ENCODE data around the gene CAP1. TPM values are rescaled to one million over a fixed set of nuclear protein-coding genes. Genes with fewer than 3 reads are reported as not detected.

CAP1 gene
- total and polyA plus RNA-seq, 2 of the 13 experiments (the other 11 are each of a cell fraction or from before 2014, with no cell fraction given), result 174 to 195 TPM

- TF ChIP-seq MIER3 (CRISPR knock-in tag; IDR thresholded peaks at IDR 0.05; ENCODE audit: borderline replicate concordance) (0 out of 2 replicates have a peak, but pooled peaks have one; percentile 26), IKZF1 (IDR thresholded peaks at IDR 0.05) (no peak)
These were observed 18.9 kb downstream of the CAP1 start (continued) for GRCh38 chr1:40059338-40059959.

- ChIA-PET POLR2A (no interaction called here), CTCF (ENCODE audit: low intra/inter-chr PET ratio, low total read pairs) (no interaction called here)
- Histone ChIP-seq H3K9me3 (ENCODE audit: low read length) (no peaks in the 10 kb centered on the region), H3K4me3 (replicated peaks in 1 of 3; ENCODE audit: insufficient read depth in 1 of 3, low read depth in 2 of 3, low read length in 3 of 3) (no peak overlapping the region), H4K20me1 (ENCODE audit: insufficient read depth, low read length) (peaks cover 26% of the 10 kb centered on the region), H3K36me3 (replicated peaks in 1 of 2; ENCODE audit: control insufficient read depth in 1 of 2, insufficient read depth in 2 of 2, low read length in 2 of 2) (peaks cover 21 to 46% of the 10 kb centered on the region in 2 experiments), H2AFZ (ENCODE audit: low read length) (no peak overlapping the region), H3K27ac (ENCODE audit: extremely low read length, insufficient read depth, low read length) (peak overlapping the region; percentile 60), H3K9ac (ENCODE audit: insufficient read depth, low read depth, low read length) (no peak overlapping the region), H3K79me2 (ENCODE audit: insufficient read depth, low read length) (peaks cover 30% of the 10 kb centered on the region), H3K4me1 (ENCODE audit: insufficient read depth, low read length) (peaks cover 52% of the 10 kb centered on the region), H3K4me2 (ENCODE audit: low read depth, low read length) (no peak overlapping the region), H3K27me3 (ENCODE audit: control insufficient read depth in 1 of 2, insufficient read depth in 2 of 2, low read length in 2 of 2) (no peaks in the 10 kb centered on the region)
- WGBS (ENCODE audit: low lambda C conversion rate), result 90% methylated on average over 7 of the region's 7 CpGs
- DNase-seq (ENCODE audit: low spot score), result no peak
- in situ Hi-C loops (cut with HindIII; ENCODE audit: extremely low pct_ligation_motif_present, low pct_unique_long_range_greater_than_20kb), result no loop called here
- no peak for ATAC-seq
- intact Hi-C loops (cut with micrococcal nuclease; ENCODE audit: unreplicated experiment), result no loop called here
- TF ChIP-seq PAF1 (CRISPR knock-in tag; IDR thresholded peaks at IDR 0.05) (no peak), ZNF782 (CRISPR knock-in tag; IDR thresholded peaks at IDR 0.05; ENCODE audit: borderline replicate concordance) (no peak), NCOA1 (CRISPR knock-in tag; IDR thresholded peaks at IDR 0.05) (no peak), ZBTB1 (CRISPR knock-in tag; IDR thresholded peaks at IDR 0.05; ENCODE audit: borderline replicate concordance) (no peak), ZFP62 (CRISPR knock-in tag; IDR thresholded peaks at IDR 0.05) (no peak), DR1 (CRISPR knock-in tag; IDR thresholded peaks at IDR 0.05) (no peak)
- FAIRE-seq, result no peak
- BruUV-seq (replicated peaks), result no TSS peak
These were observed 19.6 kb downstream of the CAP1 start for GRCh38 chr1:40059960-40060750.
